Inflammatory macrophage treated with lipopolysaccharide for 4 hours (primary cell): ENCODE data around the gene KRTAP19-6.
"Not testable (repeated sequence)": the region's sequence is repeated elsewhere in the genome, so short reads cannot be mapped to it uniquely, and the experiment has no call there.

Experiments
- DNase-seq: peaks from one replicate; pipeline ENCODE4 v3.0.0-alpha.2; 2020

KRTAP19-6 gene, protein sequence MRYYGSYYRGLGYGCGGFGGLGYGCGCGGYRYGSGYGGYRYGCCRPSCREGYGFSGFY

DNA sequence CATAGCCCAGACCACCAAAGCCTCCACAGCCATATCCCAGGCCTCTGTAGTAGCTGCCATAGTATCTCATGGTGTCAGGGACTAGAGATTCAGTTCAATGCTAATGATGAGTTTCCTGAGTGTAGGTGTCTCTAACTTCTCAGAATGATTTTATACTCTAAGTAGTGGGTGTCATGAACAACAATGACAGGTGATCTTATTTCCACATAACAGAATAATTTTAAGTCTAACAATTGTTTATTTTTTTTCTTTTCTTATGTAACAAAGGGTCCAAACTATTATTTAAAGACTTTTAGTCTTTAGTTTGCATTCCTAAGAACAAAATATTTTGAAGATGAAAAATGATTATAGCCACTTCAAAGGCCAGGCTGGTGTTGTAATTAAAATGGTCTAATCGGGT is at the start of gene KRTAP19-6:
TSS of gene KRTAP19-6 (minus strand) at position 101 of the 400 bp plus-strand sequence. CDS start at position 70, 31 bp downstream.
- no peak for DNase-seq

DNA sequence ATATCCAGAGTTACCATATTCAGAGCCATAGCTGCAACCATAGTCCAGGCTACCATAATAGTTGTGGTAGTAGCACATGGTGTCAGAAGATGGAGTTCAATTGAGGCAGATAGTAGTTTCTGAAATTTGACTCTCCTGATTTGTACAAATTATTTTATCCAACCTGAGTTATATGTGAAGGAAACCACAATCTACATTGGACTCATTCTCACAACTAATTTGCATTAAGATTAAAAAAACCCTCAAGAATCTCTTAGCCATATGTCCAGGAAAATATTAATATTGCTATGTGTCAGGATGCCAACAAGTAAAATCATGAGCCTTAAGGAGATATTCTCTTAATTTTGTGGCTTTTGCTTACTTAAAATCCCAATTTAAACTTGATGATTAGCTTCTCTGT is 48.6 kb upstream of the KRTAP19-6 start, which contains the start of gene KRTAP22-2:
TSS of gene KRTAP22-2 (minus strand) at position 101 of the 400 bp plus-strand sequence.
- DNase-seq, result no peak

DNA sequence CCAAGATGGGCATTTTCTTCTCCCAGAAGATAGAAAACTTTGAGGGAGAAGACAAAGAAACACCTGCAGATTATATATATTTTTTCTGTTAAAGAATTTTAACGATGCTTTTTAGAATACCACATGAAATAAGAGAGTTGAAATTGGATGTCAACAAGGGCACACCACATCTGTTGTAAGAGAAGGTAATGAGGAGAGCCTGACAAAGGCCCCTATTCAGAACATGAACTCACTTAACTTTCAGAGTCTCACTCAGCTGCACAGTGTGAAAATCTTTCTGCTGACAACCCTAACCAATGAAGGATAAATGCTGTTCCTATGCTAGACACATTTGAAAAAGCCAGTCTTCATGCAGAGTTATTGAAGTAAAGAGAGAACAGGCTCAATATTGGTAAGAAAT is 41.2 kb upstream of the KRTAP19-6 start:
- DNase-seq, result no peak

DNA sequence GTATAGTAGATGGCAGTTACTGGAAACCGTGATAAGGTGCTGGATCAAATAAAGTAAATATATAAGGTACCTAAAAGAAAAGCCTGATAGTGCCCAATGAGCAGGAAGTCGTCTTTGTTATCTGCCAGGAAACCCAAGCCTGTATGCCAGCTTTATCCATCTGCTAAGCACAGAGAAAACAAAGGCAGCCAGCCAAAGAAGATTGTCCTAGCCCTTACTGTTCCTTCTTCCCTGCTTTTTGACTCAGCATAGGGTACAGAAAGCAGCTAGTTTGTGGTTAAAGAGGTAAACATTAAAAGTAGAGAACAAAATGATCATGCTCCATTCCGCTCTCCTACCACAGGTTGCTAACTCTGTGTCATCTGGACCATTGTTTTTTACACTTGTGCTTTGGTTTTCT is 38.5 kb upstream of the KRTAP19-6 start:
- DNase-seq, result no peak

DNA sequence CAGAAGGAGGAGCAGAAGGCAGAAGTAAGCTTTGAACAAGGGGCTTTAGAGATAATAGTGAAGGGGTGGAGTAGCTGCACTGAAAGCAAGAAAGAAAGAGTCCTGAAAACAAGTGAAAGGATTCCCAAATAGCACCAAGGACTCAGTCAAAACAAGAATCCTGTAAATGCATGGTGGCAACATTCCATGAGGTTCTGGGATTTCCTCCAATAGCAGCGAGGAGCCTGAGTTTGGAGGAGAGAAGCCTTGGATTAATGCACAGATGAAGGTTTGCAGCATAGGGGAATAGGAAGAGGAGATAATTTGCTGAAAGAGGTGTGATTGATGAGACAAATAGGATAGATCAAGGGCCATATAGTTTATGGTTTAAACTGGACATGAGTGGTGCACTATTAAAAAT is 37.7 kb upstream of the KRTAP19-6 start:
- DNase-seq, result no peak

DNA sequence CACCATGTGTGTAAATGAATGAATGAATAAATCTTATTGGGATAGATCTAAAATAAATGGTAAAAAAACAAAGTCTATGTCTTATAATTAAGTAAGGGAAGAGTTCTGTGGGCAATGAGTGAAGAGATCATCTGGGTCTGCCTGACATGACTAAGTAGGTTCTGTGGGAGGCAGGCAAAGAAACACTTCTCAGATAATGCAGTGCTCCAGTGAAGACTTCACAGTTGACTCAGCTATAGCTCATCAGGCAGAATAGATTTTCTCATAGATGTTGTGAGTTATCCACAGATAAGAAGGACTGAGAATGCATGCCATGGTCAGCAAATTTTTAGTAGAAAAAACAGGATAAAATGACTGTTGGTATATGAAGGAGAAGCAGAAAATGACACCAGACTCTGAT is 36.1 kb upstream of the KRTAP19-6 start:
- no peak for DNase-seq

DNA sequence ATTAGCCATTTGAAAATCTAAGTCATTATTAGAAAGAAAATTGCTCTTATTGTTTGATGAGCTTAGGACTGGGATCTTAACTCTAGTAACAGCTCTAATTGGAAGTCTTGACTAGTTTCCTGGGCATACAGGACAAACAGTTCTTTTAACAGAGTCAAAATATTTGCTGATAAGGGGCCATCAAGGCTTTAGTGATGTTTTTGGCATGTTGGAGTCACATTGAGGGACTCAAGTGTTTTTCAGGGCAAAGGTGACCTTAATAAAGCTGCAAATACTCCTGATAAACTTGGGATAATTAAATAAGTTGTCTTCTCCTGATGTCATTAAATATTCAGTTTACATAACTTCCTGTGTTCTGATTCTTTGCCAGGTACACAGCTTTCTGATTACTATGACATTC is 26.0 kb upstream of the KRTAP19-6 start:
- DNase-seq, result no peak

DNA sequence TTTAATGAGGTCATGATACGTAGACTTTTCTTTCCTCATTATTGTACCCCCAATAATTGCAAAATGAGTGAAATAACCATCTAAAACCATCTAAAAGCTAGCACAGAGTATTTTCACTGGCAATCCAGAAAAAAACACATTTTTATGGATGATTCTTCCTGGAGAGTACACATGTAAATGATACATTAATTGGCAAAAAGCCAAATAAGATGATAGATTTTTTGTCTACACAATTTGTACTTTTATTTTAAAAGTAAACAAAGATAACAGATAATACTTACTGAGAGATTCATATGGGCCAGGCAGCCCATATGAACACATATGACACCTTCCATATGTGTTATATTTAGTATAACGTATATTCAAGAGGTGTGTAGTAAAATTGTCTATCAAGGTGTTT is 22.0 kb upstream of the KRTAP19-6 start:
- no peak for DNase-seq

DNA sequence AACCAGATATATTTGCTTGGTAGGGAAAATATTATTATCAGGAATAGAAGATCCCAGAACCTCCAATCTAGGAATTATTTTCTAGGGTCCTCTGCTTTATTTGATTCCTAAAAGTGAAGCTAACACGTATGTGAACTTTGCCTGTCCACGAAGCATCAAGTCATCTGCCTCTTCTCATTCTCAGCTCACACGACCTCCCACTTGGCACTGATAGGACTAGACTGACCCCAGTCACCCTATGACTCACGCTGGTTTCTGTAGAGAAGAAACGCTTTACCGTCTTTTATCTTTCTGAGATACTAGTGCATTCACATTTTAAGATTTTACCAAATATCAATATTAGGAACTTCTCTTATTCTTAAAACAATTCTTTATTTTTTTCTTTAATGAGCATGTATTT is 21.4 kb upstream of the KRTAP19-6 start:
- DNase-seq, result no peak

DNA sequence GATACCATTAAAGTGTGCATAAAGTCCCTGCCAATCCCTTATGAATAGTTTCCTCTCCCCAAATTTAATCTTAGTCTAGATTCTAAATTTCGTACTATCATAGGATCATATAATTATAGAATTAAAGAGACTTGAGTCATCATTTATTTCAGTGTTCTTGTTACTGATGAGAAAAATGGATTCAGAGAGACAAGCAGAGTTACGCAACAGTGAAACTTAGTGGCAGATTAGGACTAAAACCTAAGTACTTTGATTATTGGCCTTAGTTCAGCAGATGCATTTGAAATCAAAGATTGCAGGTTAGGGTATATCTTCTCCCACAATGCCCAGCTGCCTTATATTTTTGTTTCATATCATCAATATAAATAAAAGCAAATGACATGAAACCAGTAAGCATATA is 20.3 kb upstream of the KRTAP19-6 start:
- no peak for DNase-seq

DNA sequence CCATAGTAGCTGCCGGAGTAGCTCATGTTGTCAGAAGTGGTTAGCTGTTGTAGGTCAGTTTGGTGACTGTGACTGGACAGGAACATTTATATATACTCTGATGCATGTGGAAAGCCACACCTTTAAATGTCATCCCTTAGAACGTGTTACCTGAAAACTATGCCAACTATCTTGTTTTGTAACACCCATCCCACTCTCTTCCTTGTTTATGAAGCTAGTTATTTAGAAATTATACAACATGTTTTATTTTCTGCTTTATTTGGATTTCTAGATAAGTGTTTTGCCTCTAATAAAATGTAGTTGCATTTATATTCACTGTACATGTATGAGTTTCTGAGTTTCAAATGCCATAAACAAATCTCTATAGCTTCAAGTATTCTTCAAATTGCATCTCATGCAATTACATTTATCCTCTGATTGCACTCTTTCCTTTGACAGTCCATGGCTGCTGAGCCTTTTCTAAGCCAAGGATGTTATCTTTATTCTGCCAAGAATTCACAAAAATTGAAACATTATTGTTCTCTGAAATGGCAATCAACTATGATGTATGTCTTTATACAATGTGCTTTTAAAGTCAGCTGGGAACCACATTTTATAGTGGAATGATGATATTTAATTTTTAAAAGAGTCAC is 19.7 kb upstream of the KRTAP19-6 start, which contains the start of gene KRTAP19-7:
TSS of gene KRTAP19-7 (minus strand) at position 51 of the 632 bp plus-strand sequence. CDS start at position 26, 25 bp downstream.
- no peak for DNase-seq

DNA sequence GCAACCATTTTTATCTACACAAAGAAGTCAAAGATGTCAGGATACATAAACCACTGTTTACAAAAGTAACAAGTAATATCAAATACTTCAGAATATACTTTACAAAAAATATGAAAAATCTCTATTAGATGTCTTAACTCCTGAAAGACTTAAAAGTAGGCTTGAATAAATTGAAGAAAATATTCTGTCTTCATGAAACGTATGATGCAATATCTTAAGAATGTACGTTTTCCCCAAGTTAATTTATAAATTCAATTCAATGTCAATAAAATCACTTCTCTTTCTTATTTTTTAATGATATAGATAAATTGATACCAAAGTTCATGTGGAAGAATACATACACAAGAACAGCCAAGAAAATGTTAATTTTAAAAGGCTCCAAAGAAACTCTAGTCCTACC is 13.4 kb upstream of the KRTAP19-6 start:
- no peak for DNase-seq

DNA sequence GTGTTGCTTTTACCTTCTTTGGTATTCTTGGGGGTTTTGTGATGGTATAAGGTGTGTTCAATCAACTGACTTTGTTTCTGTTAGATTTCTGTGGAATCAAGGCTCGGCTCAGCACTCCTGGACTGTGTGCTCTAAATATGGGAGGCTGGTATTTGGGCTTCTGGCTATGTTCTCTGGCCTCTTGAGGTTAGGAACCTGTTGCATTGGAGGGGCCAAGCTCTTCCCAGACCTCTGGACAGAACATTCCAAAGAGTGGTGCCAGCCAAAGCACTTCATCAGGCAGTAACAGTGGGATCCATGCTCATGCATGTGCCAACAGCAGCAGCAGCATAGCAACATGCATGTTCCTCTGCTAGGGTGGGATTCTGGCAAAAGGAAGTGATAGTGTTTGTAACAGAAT is 11.1 kb upstream of the KRTAP19-6 start:
- DNase-seq, result no peak

DNA sequence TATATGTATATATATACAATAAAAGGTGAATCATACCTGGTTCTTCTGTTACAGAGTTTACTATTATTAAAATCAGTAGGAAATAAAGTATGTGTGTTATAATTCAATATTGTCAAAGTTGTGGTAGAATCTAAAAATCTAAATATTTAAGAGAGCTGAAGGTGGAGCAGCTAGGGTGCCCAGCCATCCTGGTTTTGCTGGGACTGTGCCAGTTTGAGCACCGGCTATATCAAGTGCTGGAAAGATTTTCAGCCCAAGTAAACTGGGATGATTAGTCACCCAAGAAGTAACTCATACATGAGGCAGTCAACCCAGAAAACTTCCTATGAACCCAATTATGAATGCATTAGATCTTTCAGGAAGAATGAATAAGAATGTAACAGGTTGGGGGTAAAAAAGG is 22.8 kb downstream of the KRTAP19-6 start:
- no peak for DNase-seq

DNA sequence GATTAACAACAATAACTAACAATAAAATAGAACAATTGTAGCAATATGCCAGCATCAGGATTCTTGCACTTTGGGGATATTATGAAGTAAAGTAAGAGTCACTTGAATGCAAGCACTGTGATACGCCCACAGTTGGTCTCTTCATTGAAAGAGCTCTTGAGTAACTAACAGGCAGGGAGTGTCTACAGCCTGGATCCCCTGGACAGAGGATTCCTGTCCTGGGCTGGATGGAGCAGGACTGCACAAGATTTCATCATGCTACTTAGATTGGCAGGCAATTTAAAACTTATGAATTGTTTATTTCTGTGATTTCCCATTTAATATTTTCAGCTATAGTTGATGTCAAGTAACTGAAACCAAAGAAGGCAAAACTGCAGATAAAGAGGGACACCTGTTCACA is 26.0 kb downstream of the KRTAP19-6 start:
- DNase-seq, result no peak

DNA sequence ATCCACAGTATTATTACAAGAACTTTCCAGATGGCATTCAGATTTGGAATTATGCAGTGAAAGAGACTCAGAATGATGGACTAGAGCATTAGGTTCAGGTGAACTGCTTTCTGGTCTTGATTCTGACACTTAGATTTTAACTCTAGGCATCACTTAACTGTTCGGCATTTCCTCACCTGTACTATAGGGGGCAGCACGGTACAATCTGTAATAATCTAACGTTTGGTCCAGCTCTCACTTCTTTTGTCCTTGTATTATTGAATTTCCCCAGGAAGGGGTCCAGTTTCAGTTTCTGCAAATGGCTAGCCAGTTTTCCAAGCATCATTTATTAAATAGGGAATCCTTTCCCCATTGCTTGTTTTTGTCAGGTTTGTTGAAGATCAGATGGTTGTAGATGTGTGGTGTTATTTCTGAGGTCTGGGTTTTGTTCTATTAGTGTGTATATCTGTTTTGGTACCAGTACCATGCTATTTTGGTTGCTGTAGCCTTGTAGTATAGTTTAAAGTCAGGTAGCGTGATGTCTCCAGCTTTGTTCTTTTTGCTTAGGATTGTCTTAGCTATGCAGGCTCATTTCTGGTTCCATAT is 36.0 kb downstream of the KRTAP19-6 start:
- DNase-seq, result not testable (repeated sequence)

DNA sequence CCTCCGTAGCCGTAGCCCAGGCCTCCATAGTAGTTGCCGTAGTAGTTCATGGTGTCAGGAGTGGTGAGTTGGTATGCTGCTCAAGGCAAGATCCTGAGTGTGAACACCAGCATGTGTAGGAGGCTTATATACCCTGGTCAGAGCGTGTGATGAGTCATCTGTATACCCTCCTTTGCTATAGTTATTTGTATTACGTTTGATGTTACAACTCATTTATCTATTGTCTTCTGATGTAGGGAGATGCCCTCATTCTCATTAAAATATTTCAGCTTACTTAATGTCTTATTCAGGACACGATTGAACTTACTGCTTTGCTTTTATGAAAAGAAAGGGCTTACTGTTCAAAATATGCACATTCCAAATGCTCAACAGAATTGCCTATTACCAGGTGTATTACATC is 39.6 kb downstream of the KRTAP19-6 start, which contains the start of gene KRTAP19-5:
TSS of gene KRTAP19-5 (minus strand) at position 101 of the 400 bp plus-strand sequence. CDS start at position 50, 51 bp downstream.
- no peak for DNase-seq

DNA sequence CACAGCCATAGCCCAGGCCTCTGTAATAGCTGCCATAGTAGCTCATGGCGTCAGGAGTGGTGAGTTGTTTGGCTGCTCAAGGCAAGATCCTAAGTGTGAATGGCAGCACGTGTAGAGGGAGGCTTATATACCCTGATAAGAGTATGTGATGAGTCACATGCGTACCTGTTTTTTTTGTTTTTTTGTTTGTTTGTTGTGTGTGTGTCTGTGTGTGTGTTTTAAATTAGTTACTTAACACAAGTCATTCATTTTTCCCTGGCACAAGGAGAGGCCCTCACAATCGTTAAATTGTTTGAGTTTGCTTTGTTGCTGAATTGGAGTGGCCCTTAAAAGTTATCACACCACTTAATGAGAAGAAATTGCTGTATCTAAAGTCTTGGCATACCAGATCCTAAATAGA is 44.6 kb downstream of the KRTAP19-6 start, which contains the start of gene KRTAP19-4:
TSS of gene KRTAP19-4 (minus strand) at position 101 of the 400 bp plus-strand sequence. CDS start at position 46, 55 bp downstream.
- DNase-seq, result no peak

DNA sequence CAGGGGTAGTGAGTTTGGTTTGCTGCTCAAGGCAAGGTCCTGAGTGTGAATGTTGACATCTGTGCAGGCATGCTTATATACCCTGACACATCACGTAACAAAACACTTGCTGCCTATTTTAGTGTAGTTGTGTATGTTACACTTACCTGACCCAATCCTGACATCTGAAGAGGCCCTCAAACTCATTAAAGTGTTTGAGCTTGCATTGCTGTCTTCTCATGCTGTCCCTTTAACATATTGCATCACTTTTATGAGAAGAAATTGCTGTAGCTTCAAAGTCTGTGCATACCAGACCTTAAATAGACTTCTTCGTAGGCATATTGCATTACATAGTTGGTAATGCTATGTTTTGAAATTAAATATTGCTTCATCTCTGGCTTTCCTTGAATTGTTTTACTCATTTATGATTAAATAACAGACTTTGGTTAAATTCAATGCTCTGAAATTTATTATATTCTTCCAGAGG is 49.7 kb downstream of the KRTAP19-6 start, which contains the start of gene KRTAP19-3:
TSS of gene KRTAP19-3 (minus strand) at position 51 of the 466 bp plus-strand sequence. CDS start 56 bp downstream, outside the sequence.
- no peak for DNase-seq
